Cardiac muscle cell (in vitro differentiated cells and primary cell): ENCODE data around the gene SLC6A6. TPM values are rescaled to one million over a fixed set of nuclear protein-coding genes. Genes with fewer than 3 reads are reported as not detected.
A peak's percentile ranks its signal among the peaks of the same experiment; 100 is the strongest.

ENCODE experiments used
- DNase-seq, 2 donors: peaks; one replicate each; pipeline versions ENCODE4 v3.0.0 to v3.0.0-alpha.2; 2010 to 2017; ENCODE audit warnings: low read depth in 1 of 2, low spot score in 1 of 2
- H3K27ac ChIP-seq: fragments of 200-600 bp; sonication (generic); 2 replicates; pipeline ENCODE4 v1.5.1; 2016
- H3K27me3 ChIP-seq: fragments of 200-600 bp; sonication (generic); 2 replicates; pipeline ENCODE4 v1.6.0; 2016; ENCODE audit warnings: control low read depth
- H3K36me3 ChIP-seq: fragments of 200-600 bp; sonication (generic); 2 replicates; pipeline ENCODE4 v1.5.1; 2016; ENCODE audit warnings: control low read depth
- H3K4me1 ChIP-seq: fragments of 200-600 bp; sonication (generic); 2 replicates; pipeline ENCODE4 v1.8.1; 2017; ENCODE audit warnings: low read depth, mild to moderate bottlenecking, mixed run types
- H3K4me3 ChIP-seq: fragments of 200-600 bp; sonication (generic); 2 replicates; pipeline ENCODE4 v1.5.1; 2016; ENCODE audit warnings: mild to moderate bottlenecking
- H3K9me3 ChIP-seq: fragments of 200-600 bp; sonication (generic); 2 replicates; pipeline ENCODE4 v1.5.1; 2017; ENCODE audit warnings: low read depth, mild to moderate bottlenecking, control low read depth
- CTCF ChIP-seq: IDR thresholded peaks from 2 replicates; pipeline ENCODE4 v1.5.1; 2012; ENCODE audit warnings: low read depth, mild to moderate bottlenecking, low read length
- polyA plus RNA-seq: library from polyadenylated mRNA; unstranded; fragments of >200 nt; fragmentation: Nextera tagmentation; extraction: Ambion mirVana; gene quantifications from 2 replicates; pipeline ENCODE4 v1.2.1, GENCODE V29; 2016
- total RNA-seq: library from RNA; depleted of rRNA; stranded (reverse); fragments of >200 nt; gene quantifications from 2 replicates; pipeline ENCODE4 v1.2.3, GENCODE V29; 2016

Gene SLC6A6
- total and polyA plus RNA-seq, 2 experiments from 2014 or later = 5.4 to 19.7 TPM

GRCh38 chr3:14431917-14432834, 29.8 kb downstream of the SLC6A6 start:
- peak; percentile 49 to 78 for DNase-seq
- TF ChIP-seq CTCF = no peak
- Histone ChIP-seq H3K4me1 (peaks cover 11% of the 10 kb centered on the region), H3K36me3 (no peaks in the 10 kb centered on the region), H3K9me3 (no peaks in the 10 kb centered on the region), H3K4me3 (no peak overlapping the region), H3K27me3 (no peaks in the 10 kb centered on the region), H3K27ac (no peak overlapping the region)

DNA sequence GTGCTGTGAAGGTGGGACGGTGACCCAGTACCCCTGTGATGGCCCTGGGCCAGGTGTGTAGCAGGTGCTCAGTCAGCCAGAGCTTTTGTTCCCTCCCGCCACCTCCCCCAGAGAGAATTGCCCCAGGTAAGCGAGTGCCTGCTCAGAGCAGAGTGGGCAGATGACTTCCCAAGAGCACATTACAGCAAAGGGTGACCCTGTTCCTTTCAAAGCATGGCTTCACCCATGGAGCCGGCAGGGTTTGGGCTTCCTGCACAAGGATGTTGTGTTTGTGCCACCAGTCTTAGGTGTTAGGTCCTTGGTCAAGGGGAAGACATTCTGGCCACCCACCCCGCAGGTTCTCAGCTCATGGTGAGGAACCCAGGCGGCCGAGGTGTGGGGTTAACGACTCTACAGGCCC, 30.7 kb downstream of the SLC6A6 start:
- H3K27ac ChIP-seq = no peak overlapping the region
- TF ChIP-seq CTCF = no peak
- no peaks in the 10 kb centered on the region for H3K36me3 ChIP-seq
- H3K4me1 ChIP-seq = peaks cover 11% of the 10 kb centered on the region
- DNase-seq = no peak
- H3K27me3 ChIP-seq = no peaks in the 10 kb centered on the region
- H3K9me3 ChIP-seq = no peaks in the 10 kb centered on the region
- no peak overlapping the region for H3K4me3 ChIP-seq

DNA sequence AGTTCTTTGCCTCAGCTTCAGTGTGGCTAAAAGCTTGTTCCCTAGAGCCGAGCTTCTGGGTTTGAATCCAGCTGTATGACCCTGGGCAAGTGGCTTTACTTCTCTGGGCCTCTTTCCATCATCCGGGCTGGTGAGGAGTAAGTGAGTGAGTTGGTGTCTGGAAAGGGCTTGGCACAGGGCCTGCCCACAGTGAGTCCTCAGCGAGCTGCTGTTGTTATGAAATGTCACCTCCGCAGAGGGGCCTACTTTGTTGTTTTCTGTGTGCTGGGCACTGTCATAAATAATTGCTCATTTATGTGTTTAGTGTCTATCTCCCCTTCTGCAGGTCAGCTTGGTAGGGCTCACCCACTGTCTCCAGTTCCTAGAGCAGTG, 31.7 kb downstream of the SLC6A6 start:
- Histone ChIP-seq H3K4me1 (peaks cover 12% of the 10 kb centered on the region), H3K9me3 (no peaks in the 10 kb centered on the region), H3K27me3 (no peaks in the 10 kb centered on the region), H3K27ac (no peak overlapping the region), H3K36me3 (no peaks in the 10 kb centered on the region), H3K4me3 (no peak overlapping the region)
- TF ChIP-seq CTCF = no peak
- DNase-seq = peak in 1 of 2 donors; percentile 58

DNA sequence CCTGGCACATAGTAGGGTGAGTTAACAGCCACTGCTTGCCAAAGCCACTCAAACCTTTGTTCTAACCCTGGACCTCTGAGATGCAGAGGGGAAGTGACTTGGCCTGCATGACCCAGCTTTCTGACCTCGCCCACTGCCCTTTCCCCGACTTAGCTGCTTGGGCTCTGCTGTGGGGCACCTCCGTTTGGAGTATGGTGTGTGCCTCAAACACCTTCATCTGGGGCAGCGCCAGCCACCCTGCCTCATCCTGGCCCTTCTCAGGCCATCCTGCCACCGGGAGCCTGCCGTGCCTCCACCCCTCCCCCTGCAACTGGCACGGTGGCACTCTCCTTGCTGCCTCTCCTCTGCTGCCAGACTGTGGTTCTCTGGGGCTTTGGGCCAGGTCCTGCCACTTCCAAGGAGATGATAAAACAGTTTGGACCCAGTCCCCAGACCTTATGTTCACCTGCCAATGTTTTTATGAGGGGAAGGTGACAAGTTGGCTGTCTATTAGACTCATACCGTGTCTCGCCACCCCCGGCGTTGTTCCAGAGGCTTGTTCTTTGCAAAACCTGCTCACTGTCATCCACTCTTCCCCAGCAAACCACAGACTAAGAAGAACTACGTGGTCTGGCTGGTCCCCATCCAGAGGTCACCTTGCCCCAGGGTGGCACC, 32.2 kb downstream of the SLC6A6 start:
- no peak for DNase-seq
- Histone ChIP-seq H3K27ac (no peak overlapping the region), H3K36me3 (no peaks in the 10 kb centered on the region), H3K9me3 (no peaks in the 10 kb centered on the region), H3K4me1 (peaks cover 17% of the 10 kb centered on the region), H3K27me3 (no peaks in the 10 kb centered on the region), H3K4me3 (no peak overlapping the region)
- TF ChIP-seq CTCF = no peak

DNA sequence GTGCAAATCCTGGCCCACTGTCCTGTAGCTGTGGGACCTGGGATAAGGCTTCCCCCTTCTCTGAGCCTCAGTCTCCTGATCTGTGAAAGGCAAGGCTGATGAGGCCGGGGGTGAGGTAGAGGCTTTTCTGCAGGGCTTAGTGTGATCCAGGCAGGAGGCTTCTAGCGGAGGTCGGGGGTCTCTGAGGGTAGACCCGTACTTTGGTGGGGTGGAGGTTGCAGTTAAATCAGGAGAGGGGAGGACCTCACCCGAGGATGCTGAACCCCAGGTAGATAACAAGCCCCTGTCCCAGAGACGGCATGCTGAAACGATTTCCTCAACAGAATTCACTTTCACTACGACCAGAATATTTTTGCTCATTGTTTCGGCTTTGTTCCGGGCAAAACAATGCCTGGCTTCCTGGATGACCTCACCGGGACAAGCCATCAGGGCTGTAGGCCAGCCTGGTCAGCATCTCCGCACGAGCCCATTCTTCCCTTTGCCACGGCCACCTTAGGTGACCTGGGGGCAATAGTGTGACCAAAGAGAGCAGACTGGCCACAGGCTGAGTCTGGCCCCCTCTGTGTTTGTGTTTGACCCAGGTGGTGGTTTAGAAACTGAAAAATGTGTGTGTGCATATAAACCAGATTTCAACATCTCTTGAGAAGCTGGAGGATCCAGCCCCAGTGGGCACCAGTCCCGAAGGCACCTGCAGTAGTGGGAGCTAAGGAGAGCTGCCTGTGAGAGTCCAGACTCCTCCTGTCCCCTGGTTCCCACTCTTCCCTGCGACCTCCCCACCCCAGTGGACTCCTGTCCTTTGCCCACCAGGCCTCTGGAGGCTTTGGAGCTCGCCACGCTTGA, 33.0 kb downstream of the SLC6A6 start:
- H3K36me3 ChIP-seq = no peaks in the 10 kb centered on the region
- H3K4me3 ChIP-seq = no peak overlapping the region
- H3K4me1 ChIP-seq = peaks cover 25% of the 10 kb centered on the region
- H3K27ac ChIP-seq = no peak overlapping the region
- H3K9me3 ChIP-seq = no peaks in the 10 kb centered on the region
- H3K27me3 ChIP-seq = no peaks in the 10 kb centered on the region
- TF ChIP-seq CTCF = no peak
- DNase-seq = peak in 1 of 2 donors; percentile 41
